OCI-LY1 (cell line): ENCODE measurements around the gene PRPSAP1.
"Not testable (repeated sequence)": the region's sequence is repeated elsewhere in the genome, so short reads cannot be mapped to it uniquely, and the experiment has no call there.

Source experiments
- H2AFZ ChIP-seq: fragments of 200-600 bp; sonication (generic), shearing (Covaris generic); 2 replicates; pipeline ENCODE4 v1.6.0; 2014; ENCODE audit warnings: antibody characterized with exemption, mild to moderate bottlenecking, low read length
- H3F3A ChIP-seq: fragments of 200-600 bp; sonication (generic), shearing (Covaris generic); 2 replicates; pipeline ENCODE4 v1.6.0; 2014; ENCODE audit warnings: mild to moderate bottlenecking, antibody characterized with exemption, low read length, moderate library complexity; ENCODE audit not compliant: insufficient read depth
- H3K27ac ChIP-seq: fragments of 200-600 bp; sonication (generic); 2 replicates; pipeline ENCODE4 v1.5.1; 2014; ENCODE audit warnings: low read length, mixed run types, mild to moderate bottlenecking, low read depth; ENCODE audit not compliant: poor library complexity, severe bottlenecking
- H3K27me3 ChIP-seq: fragments of 200-600 bp; sonication (generic); 2 replicates; pipeline ENCODE4 v1.6.0; 2014; ENCODE audit warnings: antibody characterized with exemption, mild to moderate bottlenecking, low read length, moderate library complexity; ENCODE audit not compliant: insufficient read depth
- H3K36me3 ChIP-seq: fragments of 200-600 bp; sonication (generic); 2 replicates; pipeline ENCODE4 v1.6.1; 2014; ENCODE audit warnings: mild to moderate bottlenecking, antibody characterized with exemption, low read length, moderate library complexity, mixed read lengths; ENCODE audit not compliant: insufficient read depth
- H3K4me1 ChIP-seq: fragments of 200-600 bp; sonication (generic); 2 replicates; pipeline ENCODE4 v1.5.1; 2014; ENCODE audit warnings: mild to moderate bottlenecking, low read length, moderate library complexity; ENCODE audit not compliant: insufficient read depth, severe bottlenecking
- H3K4me2 ChIP-seq: fragments of 200-600 bp; sonication (generic), shearing (Covaris generic); 2 replicates; pipeline ENCODE4 v1.6.1; 2014; ENCODE audit warnings: low read length
- H3K4me3 ChIP-seq: fragments of 200-600 bp; sonication (generic); 2 replicates; pipeline ENCODE4 v1.5.1; 2014; ENCODE audit warnings: low read length, low read depth, mild to moderate bottlenecking, mixed read lengths; ENCODE audit not compliant: poor library complexity, severe bottlenecking
- H3K79me2 ChIP-seq: fragments of 200-600 bp; shearing (Covaris generic); 2 replicates; pipeline ENCODE4 v1.6.1; 2016; ENCODE audit warnings: mixed run types, low read length, mixed read lengths; ENCODE audit not compliant: insufficient read depth
- H3K9ac ChIP-seq: fragments of 200-600 bp; sonication (generic), shearing (Covaris generic); 2 replicates; pipeline ENCODE4 v1.6.1; 2014; ENCODE audit warnings: mild to moderate bottlenecking, low read length, mixed read lengths
- H3K9me2 ChIP-seq: fragments of 200-600 bp; sonication (generic), shearing (Covaris generic); 2 replicates; pipeline ENCODE4 v1.6.1; 2014; ENCODE audit warnings: low read depth, mild to moderate bottlenecking, low read length, mixed read lengths
- H3K9me3 ChIP-seq: fragments of 200-600 bp; shearing (Covaris generic); 2 replicates; pipeline ENCODE4 v1.6.1; 2014; ENCODE audit warnings: low read length, mixed read lengths
- H4K20me1 ChIP-seq: fragments of 200-600 bp; sonication (generic), shearing (Covaris generic); 2 replicates; pipeline ENCODE4 v1.6.0; 2016; ENCODE audit warnings: mild to moderate bottlenecking, low read length; ENCODE audit not compliant: insufficient read depth
- EZH2 ChIP-seq: fragments of 200-600 bp; sonication (generic), shearing (Covaris generic); IDR thresholded peaks from 2 replicates; pipeline ENCODE4 v1.8.0; 2017; ENCODE audit warnings: borderline replicate concordance, mixed run types, mild to moderate bottlenecking, antibody characterized with exemption, low read length, moderate library complexity, mixed read lengths
- TF ChIP-seq, protein P1 (sequence below): fragments of 200-600 bp; sonication (generic), shearing (Covaris generic); IDR thresholded peaks from 2 replicates; pipeline ENCODE4 v1.5.1; 2017; ENCODE audit warnings: mild to moderate bottlenecking, antibody characterized with exemption, low read length, moderate library complexity, mixed read lengths

Gene PRPSAP1

DNA sequence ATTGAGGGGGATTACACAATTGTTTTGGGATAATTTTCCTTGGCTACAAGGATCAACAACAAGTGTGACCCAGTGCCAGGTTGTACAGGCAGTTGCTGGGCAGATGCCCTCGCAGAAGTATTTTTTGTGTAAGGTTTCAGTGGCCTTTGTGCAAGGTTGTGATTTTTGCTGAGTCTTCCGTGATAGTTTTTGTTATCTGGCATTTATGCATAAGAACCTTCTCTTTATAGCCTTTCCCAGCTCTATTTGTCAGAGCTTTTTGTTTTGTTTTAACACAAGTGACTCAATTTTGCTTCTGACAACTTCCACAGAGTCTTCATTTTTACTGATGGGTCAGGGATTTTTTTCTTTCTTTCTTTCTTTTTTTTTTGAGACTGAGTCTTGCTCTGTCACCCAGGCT, 6.7 kb upstream of the PRPSAP1 start:
- H3K4me2 ChIP-seq: no peak overlapping the region
- no peak overlapping the region for H3K9ac ChIP-seq
- no peak overlapping the region for H3K4me3 ChIP-seq
- TF ChIP-seq, protein P1, sequence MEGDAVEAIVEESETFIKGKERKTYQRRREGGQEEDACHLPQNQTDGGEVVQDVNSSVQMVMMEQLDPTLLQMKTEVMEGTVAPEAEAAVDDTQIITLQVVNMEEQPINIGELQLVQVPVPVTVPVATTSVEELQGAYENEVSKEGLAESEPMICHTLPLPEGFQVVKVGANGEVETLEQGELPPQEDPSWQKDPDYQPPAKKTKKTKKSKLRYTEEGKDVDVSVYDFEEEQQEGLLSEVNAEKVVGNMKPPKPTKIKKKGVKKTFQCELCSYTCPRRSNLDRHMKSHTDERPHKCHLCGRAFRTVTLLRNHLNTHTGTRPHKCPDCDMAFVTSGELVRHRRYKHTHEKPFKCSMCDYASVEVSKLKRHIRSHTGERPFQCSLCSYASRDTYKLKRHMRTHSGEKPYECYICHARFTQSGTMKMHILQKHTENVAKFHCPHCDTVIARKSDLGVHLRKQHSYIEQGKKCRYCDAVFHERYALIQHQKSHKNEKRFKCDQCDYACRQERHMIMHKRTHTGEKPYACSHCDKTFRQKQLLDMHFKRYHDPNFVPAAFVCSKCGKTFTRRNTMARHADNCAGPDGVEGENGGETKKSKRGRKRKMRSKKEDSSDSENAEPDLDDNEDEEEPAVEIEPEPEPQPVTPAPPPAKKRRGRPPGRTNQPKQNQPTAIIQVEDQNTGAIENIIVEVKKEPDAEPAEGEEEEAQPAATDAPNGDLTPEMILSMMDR: no peak
- TF ChIP-seq EZH2: no peak
- H3K9me3 ChIP-seq: no peaks in the 10 kb centered on the region
- H3K79me2 ChIP-seq: no peaks in the 10 kb centered on the region
- no peak overlapping the region for H2AFZ ChIP-seq
- no peaks in the 10 kb centered on the region for H4K20me1 ChIP-seq
- peaks cover 22% of the 10 kb centered on the region for H3K4me1 ChIP-seq
- H3K9me2 ChIP-seq: no peaks in the 10 kb centered on the region
- no peaks in the 10 kb centered on the region for H3K27me3 ChIP-seq
- H3F3A ChIP-seq: no peaks in the 10 kb centered on the region
- H3K27ac ChIP-seq: no peak overlapping the region
- H3K36me3 ChIP-seq: no peaks in the 10 kb centered on the region; the same call in 1 of the 2 replicates

DNA sequence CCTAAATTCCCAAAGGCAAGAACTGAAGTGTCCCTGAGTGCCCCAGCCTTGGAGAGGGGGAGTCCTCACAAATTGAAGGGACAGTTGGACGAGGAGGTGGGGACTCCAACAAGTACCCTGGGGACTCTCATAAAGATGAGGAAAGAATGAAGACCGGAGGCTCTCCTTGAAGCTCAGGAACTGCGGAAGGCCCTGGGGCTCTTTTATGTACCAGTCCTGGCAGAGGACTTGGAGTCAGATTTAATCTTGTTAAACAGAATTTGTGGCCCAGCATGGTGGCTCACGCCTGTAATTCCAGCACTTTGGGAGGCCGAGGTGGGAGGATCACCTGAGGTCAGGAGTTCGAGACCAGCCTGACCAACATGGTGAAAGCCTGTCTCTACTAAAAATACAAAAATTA, 6.1 kb upstream of the PRPSAP1 start:
- H3K9ac ChIP-seq, H3K27ac ChIP-seq, H3K79me2 ChIP-seq, H3K9me3 ChIP-seq, H3K4me3 ChIP-seq, H3K9me2 ChIP-seq, H3K27me3 ChIP-seq, H2AFZ ChIP-seq, H4K20me1 ChIP-seq, H3K4me2 ChIP-seq, H3F3A ChIP-seq, H3K36me3 ChIP-seq: not testable (repeated sequence)
- H3K4me1 ChIP-seq: peaks cover 26% of the 10 kb centered on the region

DNA sequence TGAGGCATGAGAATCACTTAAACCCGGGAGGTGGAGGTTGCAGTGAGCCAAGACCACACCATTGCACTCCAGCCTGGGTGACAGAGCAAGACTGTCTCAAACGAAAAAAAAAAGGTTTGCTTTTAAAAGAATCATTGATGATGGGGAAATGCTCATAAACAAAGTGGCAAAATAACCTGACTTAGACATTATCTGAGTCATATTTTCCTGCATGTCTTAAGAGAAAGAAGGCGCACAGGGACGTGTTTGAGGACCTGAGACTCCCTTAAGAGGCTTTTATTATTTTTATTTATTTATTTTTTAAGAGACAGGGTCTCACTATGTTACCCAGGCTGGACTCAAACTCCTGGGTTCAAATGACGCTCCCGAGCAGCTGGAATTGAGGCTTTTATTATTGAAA, 5.7 kb upstream of the PRPSAP1 start:
- no peak overlapping the region for H3K4me3 ChIP-seq
- H3F3A ChIP-seq: no peaks in the 10 kb centered on the region
- TF ChIP-seq EZH2: no peak
- TF ChIP-seq, protein P1: no peak
- no peak overlapping the region for H3K4me2 ChIP-seq
- H4K20me1 ChIP-seq: no peaks in the 10 kb centered on the region
- H3K36me3 ChIP-seq: no peaks in the 10 kb centered on the region; the same call in 1 of the 2 replicates
- no peak overlapping the region for H3K9ac ChIP-seq
- no peak overlapping the region for H2AFZ ChIP-seq
- no peaks in the 10 kb centered on the region for H3K9me2 ChIP-seq
- H3K27me3 ChIP-seq: no peaks in the 10 kb centered on the region
- H3K9me3 ChIP-seq: no peaks in the 10 kb centered on the region
- H3K27ac ChIP-seq: no peak overlapping the region
- H3K4me1 ChIP-seq: peaks cover 30% of the 10 kb centered on the region
- no peaks in the 10 kb centered on the region for H3K79me2 ChIP-seq

DNA sequence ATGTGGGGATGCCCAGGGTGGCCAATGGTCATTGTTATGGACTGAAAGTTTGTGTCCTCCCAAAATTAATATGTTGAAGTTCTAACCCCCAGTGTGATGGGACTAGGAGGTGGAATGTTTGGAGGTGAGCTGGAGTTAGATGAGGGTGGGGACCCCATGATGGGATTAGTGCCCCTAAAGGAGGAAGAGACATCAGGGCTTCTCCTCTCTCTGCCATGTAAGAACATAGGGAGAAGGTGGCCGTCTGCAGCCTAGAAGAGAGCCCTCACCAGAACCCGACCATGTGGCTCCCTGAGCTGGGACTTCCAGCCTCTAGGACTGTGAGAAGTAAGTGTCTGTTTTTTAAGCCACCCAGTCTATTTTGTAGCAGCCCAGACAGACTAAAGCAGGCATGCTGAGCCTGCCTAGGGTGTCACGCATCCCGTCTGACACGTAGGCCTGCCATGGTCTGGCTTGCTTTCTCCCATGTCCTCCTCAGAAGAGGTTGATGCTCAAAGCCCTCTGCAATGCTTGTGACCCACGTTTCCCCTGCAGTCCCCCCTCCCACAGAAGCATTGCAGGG, 4.0 kb upstream of the PRPSAP1 start:
- peak overlapping the region; percentile 65 for H3K27ac ChIP-seq
- no peak overlapping the region for H3K9ac ChIP-seq
- no peaks in the 10 kb centered on the region for H3F3A ChIP-seq
- H3K9me2 ChIP-seq: no peaks in the 10 kb centered on the region
- H3K36me3 ChIP-seq: no peaks in the 10 kb centered on the region
- H3K79me2 ChIP-seq: peaks cover 4% of the 10 kb centered on the region; the same call in 1 of the 2 replicates
- TF ChIP-seq, protein P1: no peak
- TF ChIP-seq EZH2: no peak
- peak overlapping the region; percentile 67 for H2AFZ ChIP-seq
- H3K4me2 ChIP-seq: peak overlapping the region; percentile 51
- H3K4me3 ChIP-seq: peak overlapping the region; percentile 22
- H4K20me1 ChIP-seq: no peaks in the 10 kb centered on the region
- no peaks in the 10 kb centered on the region for H3K27me3 ChIP-seq
- H3K9me3 ChIP-seq: no peaks in the 10 kb centered on the region
- peaks cover 28% of the 10 kb centered on the region for H3K4me1 ChIP-seq
